Measurements from ENCODE around the gene LRRC75B. TPM values are rescaled to one million over a fixed set of nuclear protein-coding genes. Genes with fewer than 3 reads are reported as not detected.
A peak's percentile ranks its signal among the peaks of the same experiment; 100 is the strongest.
"Not testable (repeated sequence)": the region's sequence is repeated elsewhere in the genome, so short reads cannot be mapped to it uniquely, and the experiment has no call there.

Gene LRRC75B
- total RNA-seq, 1 experiment from 2014 or later, result 18.1 TPM

GRCh38 chr22:24632642-24633041 lies 39.8 kb upstream of the LRRC75B start:
- H3K27ac Mint-ChIP-seq; H4K8ac ChIP-seq (replicated peaks; ENCODE audit: insufficient read length, low read depth, low read length); H2AK5ac ChIP-seq (ENCODE audit: insufficient read length, low read length); H3T11ph ChIP-seq (ENCODE audit: low read length); H3K4me2 ChIP-seq (ENCODE audit: insufficient read depth, insufficient read length, low read length); H3K27ac ChIP-seq (ENCODE audit: insufficient read length, low read depth, low read length); H3K56ac ChIP-seq (ENCODE audit: insufficient read length, low read depth, low read length); H3K4ac ChIP-seq (ENCODE audit: low read depth, low read length); H3K9me3 Mint-ChIP-seq; DNase-seq; H3K14ac ChIP-seq (ENCODE audit: insufficient read depth, low read length); H3K79me1 ChIP-seq (ENCODE audit: insufficient read depth, low read depth, low read length, poor library complexity, severe bottlenecking); H3K27me3 Mint-ChIP-seq (ENCODE audit: low read depth); H3K36me3 Mint-ChIP-seq (ENCODE audit: insufficient read depth in 1 of 3, low read depth in 3 of 3); H4K5ac ChIP-seq (ENCODE audit: insufficient read length, low read depth, low read length); H3K23me2 ChIP-seq (ENCODE audit: insufficient read length, low read depth, low read length, poor library complexity, severe bottlenecking); H2AFZ ChIP-seq (ENCODE audit: low read length); H2BK120ac ChIP-seq (ENCODE audit: low read depth, low read length, poor library complexity, severe bottlenecking); H3K4me1 ChIP-seq (ENCODE audit: insufficient read depth, low read length); H3K79me2 ChIP-seq (ENCODE audit: insufficient read depth, low read length); H3K18ac ChIP-seq (ENCODE audit: insufficient read length, low read depth, low read length); H3K9ac ChIP-seq (ENCODE audit: extremely low read depth, insufficient read length, low read length); H4K20me1 ChIP-seq (ENCODE audit: control insufficient read depth, insufficient read depth, insufficient read length); H3K4me3 Mint-ChIP-seq; H2BK5ac ChIP-seq (ENCODE audit: insufficient read length, low read length); H2BK15ac ChIP-seq (ENCODE audit: low read depth, low read length); H2BK20ac ChIP-seq (ENCODE audit: low read depth, low read length, poor library complexity, severe bottlenecking); H4K91ac ChIP-seq (ENCODE audit: insufficient read length, low read depth, low read length); H2BK12ac ChIP-seq (ENCODE audit: insufficient read length, low read depth, low read length); H3K23ac ChIP-seq (ENCODE audit: insufficient read length, low read depth, low read length); H3K27me3 ChIP-seq (ENCODE audit: insufficient read depth, low read length); H3K9me3 ChIP-seq (ENCODE audit: control insufficient read depth, low read depth, low read length): not testable (repeated sequence)
- WGBS (ENCODE audit: extremely low coverage, insufficient read length, low lambda C conversion rate), result no CpG with 5 or more reads among the region's 13 CpGs
- H3K4me1 Mint-ChIP-seq, result peaks cover 20 to 37% of the 10 kb centered on the region in 2 experiments

GRCh38 chr22:24631430-24632122 lies 38.7 kb upstream of the LRRC75B start:
- not testable (repeated sequence) for H3K23ac ChIP-seq (ENCODE audit: insufficient read length, low read depth, low read length); H4K91ac ChIP-seq (ENCODE audit: insufficient read length, low read depth, low read length); H3K4me1 ChIP-seq (ENCODE audit: insufficient read depth, low read length); H3K4ac ChIP-seq (ENCODE audit: low read depth, low read length); H3K9me3 Mint-ChIP-seq; H3K79me2 ChIP-seq (ENCODE audit: insufficient read depth, low read length); H2BK12ac ChIP-seq (ENCODE audit: insufficient read length, low read depth, low read length); H3K56ac ChIP-seq (ENCODE audit: insufficient read length, low read depth, low read length); H3K4me2 ChIP-seq (ENCODE audit: insufficient read depth, insufficient read length, low read length); H3K18ac ChIP-seq (ENCODE audit: insufficient read length, low read depth, low read length); H2BK5ac ChIP-seq (ENCODE audit: insufficient read length, low read length); H2BK15ac ChIP-seq (ENCODE audit: low read depth, low read length); H3K23me2 ChIP-seq (ENCODE audit: insufficient read length, low read depth, low read length, poor library complexity, severe bottlenecking); H3T11ph ChIP-seq (ENCODE audit: low read length); H2AFZ ChIP-seq (ENCODE audit: low read length); H3K9ac ChIP-seq (ENCODE audit: extremely low read depth, insufficient read length, low read length); H4K5ac ChIP-seq (ENCODE audit: insufficient read length, low read depth, low read length); H3K27ac ChIP-seq (ENCODE audit: insufficient read length, low read depth, low read length); H2BK20ac ChIP-seq (ENCODE audit: low read depth, low read length, poor library complexity, severe bottlenecking); H4K20me1 ChIP-seq (ENCODE audit: control insufficient read depth, insufficient read depth, insufficient read length); H3K36me3 Mint-ChIP-seq (ENCODE audit: insufficient read depth in 1 of 3, low read depth in 3 of 3); DNase-seq; H2BK120ac ChIP-seq (ENCODE audit: low read depth, low read length, poor library complexity, severe bottlenecking); H3K27me3 ChIP-seq (ENCODE audit: insufficient read depth, low read length); H2AK5ac ChIP-seq (ENCODE audit: insufficient read length, low read length); H3K79me1 ChIP-seq (ENCODE audit: insufficient read depth, low read depth, low read length, poor library complexity, severe bottlenecking); H3K27me3 Mint-ChIP-seq (ENCODE audit: low read depth); H3K14ac ChIP-seq (ENCODE audit: insufficient read depth, low read length); H4K8ac ChIP-seq (replicated peaks; ENCODE audit: insufficient read length, low read depth, low read length); H3K9me3 ChIP-seq (ENCODE audit: control insufficient read depth, low read depth, low read length); H3K4me3 Mint-ChIP-seq
- WGBS (ENCODE audit: extremely low coverage, insufficient read length, low lambda C conversion rate), result no CpG with 5 or more reads among the region's 16 CpGs
- peak overlapping the region; percentile 70 to 96 (median 95); a peak in 5 of 7 replicates for H3K27ac Mint-ChIP-seq
- H3K4me1 Mint-ChIP-seq, result peaks cover 20 to 37% of the 10 kb centered on the region in 2 experiments

Data from H9 (cell line).